Bronchus fibroblast of lung (primary cell): ENCODE results near the gene CD247. TPM values are rescaled to one million over a fixed set of nuclear protein-coding genes. Genes with fewer than 3 reads are reported as not detected.

Source experiments
- total RNA-seq: library from RNA; depleted of rRNA; stranded (reverse); fragments of >200 nt; gene quantifications from 2 replicates; pipeline ENCODE4 v1.2.3, GENCODE V29; 2015

CD247 gene
- total RNA-seq = not detected in 2 replicates

DNA sequence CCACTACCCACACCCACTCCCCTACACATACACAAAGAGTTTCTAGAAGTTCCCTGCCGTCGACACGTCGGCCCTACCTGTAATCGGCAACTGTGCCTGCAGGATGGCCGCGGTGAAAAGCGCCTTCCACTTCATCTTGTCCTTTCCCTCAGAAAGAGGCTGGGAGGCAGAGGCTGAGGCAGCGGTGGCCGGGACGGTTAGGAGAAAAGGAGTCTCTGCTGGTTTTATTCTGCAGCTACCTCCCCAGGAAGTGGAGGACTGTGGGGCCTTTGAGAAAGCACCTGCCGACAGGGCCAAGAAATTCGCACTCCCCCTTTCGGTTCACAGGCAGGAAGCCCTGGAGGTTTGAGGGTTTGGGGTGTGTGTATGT, at the start of gene CD247:
CD247 (minus strand) TSS at position 199 of the 370 bp plus-strand sequence; CDS start at position 135, 64 bp downstream.

DNA sequence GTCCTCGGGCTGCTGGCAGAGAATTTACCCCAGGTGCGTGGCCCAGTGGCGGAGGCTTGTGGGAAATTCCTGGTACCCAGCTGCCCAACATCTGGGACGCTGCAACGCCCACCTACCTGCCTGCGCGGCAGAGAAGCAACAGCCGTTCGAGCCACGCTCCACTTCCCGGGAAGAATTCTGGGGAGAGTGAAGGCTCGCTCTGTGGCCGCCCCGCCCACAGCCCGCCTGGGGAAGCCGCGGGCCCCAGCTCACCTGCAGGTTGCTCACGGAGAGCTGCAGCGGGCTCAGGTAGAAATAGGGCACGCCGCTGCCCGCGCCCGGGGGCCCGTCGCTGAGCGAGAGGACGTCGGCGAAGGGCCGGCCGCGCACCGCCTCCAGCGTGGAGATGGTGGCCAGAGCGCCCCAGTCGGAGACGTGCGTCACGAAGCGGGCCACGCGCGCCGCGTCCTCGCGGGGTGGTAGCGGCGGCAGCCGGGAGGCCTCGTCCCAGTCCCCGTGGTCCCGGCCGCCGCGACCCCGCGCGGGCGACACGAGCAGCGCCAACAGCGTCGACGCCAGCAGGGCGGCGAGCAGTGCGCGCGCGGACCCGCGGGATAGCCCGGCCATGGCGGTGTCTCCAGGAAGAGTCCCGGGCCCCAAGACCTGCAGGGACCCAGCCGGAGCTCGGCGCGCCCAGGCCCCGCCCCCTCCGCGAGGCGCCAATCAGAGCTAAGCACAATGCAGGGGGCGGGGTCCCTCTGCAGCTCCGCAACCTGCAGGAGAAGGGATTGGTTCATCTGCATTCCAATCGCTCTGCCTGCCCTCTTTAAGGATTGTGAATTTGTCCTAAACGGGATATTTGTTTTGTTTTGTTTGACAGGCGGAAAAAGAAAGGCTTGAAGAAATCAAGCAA, 35.1 kb upstream of the CD247 start, which contains the start of gene CREG1:
CREG1 (minus strand) TSS at position 627 of the 892 bp plus-strand sequence.

Other genes starting within 250 kb of the CD247 start
- gene CREG1, start 35.2 kb upstream of the CD247 start, total RNA-seq = 8.3 and 11.1 TPM in 2 replicates
- under 0.01 TPM in 2 replicates for gene RCSD1, start 111.7 kb upstream of the CD247 start, total RNA-seq
- 38.1 and 42.2 TPM in 2 replicates for gene MPZL1, start 203.5 kb upstream of the CD247 start, total RNA-seq